Large intestine (tissue), 3 donors: ENCODE measurements around the gene KIF26B. TPM values are rescaled to one million over a fixed set of nuclear protein-coding genes. Genes with fewer than 3 reads are reported as not detected.

Source experiments
- DNase-seq, 2 donors: peaks; one replicate each; pipeline versions ENCODE4 v3.0.0 to v3.0.0-alpha.2; 2013
- H3K27ac ChIP-seq: one replicate; pipeline ENCODE4 v1.5.1; 2013; ENCODE audit warnings: low read length
- H3K27me3 ChIP-seq: 2 replicates; pipeline ENCODE4 v1.6.1; 2013; ENCODE audit warnings: low read length; ENCODE audit not compliant: control insufficient read depth, insufficient read depth
- H3K36me3 ChIP-seq: 2 replicates; pipeline ENCODE4 v1.6.1; 2013; ENCODE audit warnings: low read length; ENCODE audit not compliant: control insufficient read depth, insufficient read depth
- H3K4me1 ChIP-seq: one replicate; pipeline ENCODE4 v1.6.1; 2013; ENCODE audit warnings: low read length; ENCODE audit not compliant: control insufficient read depth, insufficient read depth
- H3K4me3 ChIP-seq: one replicate; pipeline ENCODE4 v1.5.1; 2013; ENCODE audit warnings: low read length
- H3K9me3 ChIP-seq: one replicate; pipeline ENCODE4 v1.6.1; 2013; ENCODE audit warnings: mild to moderate bottlenecking, low read depth, low read length, moderate library complexity; ENCODE audit not compliant: control insufficient read depth
- WGBS: methylation state at CpG from one replicate; pipeline ENCODE4 v1.1.5; 2013; ENCODE audit warnings: low lambda C conversion rate; ENCODE audit not compliant: insufficient coverage; 5-methylcytosine and 5-hydroxymethylcytosine counted together
- polyA plus RNA-seq: library from polyadenylated mRNA; unstranded; fragments of 120-200 nt; gene quantifications from one replicate; pipeline ENCODE4 v1.2.1, GENCODE V29; 2013

KIF26B gene
- polyA plus RNA-seq, 1 donor: 3.9 TPM

GRCh38 chr1:245292553-245292952, 137.8 kb downstream of the KIF26B start:
- H3K9me3 ChIP-seq: no peaks in the 10 kb centered on the region
- no peaks in the 10 kb centered on the region for H3K36me3 ChIP-seq
- no CpG with 5 or more reads among the region's 6 CpGs for WGBS
- no peak overlapping the region for H3K27ac ChIP-seq
- H3K4me3 ChIP-seq: no peak overlapping the region
- DNase-seq: no peak
- no peaks in the 10 kb centered on the region for H3K27me3 ChIP-seq
- no peaks in the 10 kb centered on the region for H3K4me1 ChIP-seq

DNA sequence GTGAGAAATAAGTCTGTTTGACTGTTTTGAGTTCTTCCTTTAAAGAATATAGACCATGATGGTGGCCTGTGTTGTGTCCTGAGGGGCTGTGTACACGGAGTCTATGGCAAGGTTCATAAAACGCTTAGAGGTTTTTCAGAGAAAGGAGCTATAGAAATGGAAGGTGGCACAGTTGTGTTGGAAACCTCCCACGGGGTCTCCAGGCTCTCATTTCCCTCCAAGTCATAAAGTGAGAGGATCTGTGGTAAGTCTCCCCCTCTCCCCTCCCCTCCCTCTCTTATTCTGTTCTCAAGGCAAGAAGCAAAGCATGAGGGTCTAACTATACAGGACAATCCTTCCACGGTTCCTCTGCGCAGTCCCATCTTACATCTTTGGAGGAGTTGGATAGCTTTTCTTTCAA, 139.2 kb downstream of the KIF26B start:
- no peaks in the 10 kb centered on the region for H3K4me1 ChIP-seq
- H3K27ac ChIP-seq: no peak overlapping the region
- no CpG with 5 or more reads among the region's 5 CpGs for WGBS
- H3K36me3 ChIP-seq: no peaks in the 10 kb centered on the region
- H3K4me3 ChIP-seq: no peak overlapping the region
- H3K9me3 ChIP-seq: no peaks in the 10 kb centered on the region
- DNase-seq: no peak
- no peaks in the 10 kb centered on the region for H3K27me3 ChIP-seq

DNA sequence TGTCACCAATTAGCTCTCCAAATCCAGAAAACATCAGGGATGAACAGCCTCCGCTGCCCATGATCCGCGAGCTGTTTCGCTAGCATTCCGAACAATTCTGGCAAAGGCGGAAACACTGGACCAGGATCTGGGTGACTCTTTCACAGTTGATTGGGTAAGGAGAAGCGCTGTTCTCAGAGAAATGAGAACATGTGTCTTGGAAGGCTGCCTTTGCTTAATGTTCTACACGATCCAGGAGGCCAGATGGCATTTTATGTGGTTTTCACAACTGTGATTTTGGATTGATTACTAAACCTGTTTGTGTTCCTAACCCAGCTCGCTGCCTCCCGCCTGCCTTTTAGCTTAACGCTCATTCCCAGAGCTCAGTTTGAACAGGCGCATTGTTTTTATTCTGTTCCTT, 144.0 kb downstream of the KIF26B start:
- no peak overlapping the region for H3K4me3 ChIP-seq
- 87% methylated on average over 3 of the region's 12 CpGs for WGBS
- no peaks in the 10 kb centered on the region for H3K36me3 ChIP-seq
- H3K27ac ChIP-seq: no peak overlapping the region
- H3K9me3 ChIP-seq: no peaks in the 10 kb centered on the region
- no peaks in the 10 kb centered on the region for H3K4me1 ChIP-seq
- DNase-seq: no peak
- no peaks in the 10 kb centered on the region for H3K27me3 ChIP-seq

- Histone ChIP-seq H3K4me3 (no peak overlapping the region), H3K4me1 (no peaks in the 10 kb centered on the region), H3K27ac (no peak overlapping the region), H3K36me3 (no peaks in the 10 kb centered on the region), H3K27me3 (no peaks in the 10 kb centered on the region), H3K9me3 (no peaks in the 10 kb centered on the region)
- WGBS: no CpG with 5 or more reads among the region's 10 CpGs
- no peak for DNase-seq
These were observed 146.4 kb downstream of the KIF26B start for GRCh38 chr1:245301162-245301580.

GRCh38 chr1:245301921-245302320, 147.1 kb downstream of the KIF26B start:
- WGBS: 100% methylated on average over 1 of the region's 4 CpGs
- Histone ChIP-seq H3K27me3 (no peaks in the 10 kb centered on the region), H3K9me3 (no peaks in the 10 kb centered on the region), H3K4me3 (no peak overlapping the region), H3K27ac (no peak overlapping the region), H3K4me1 (no peaks in the 10 kb centered on the region), H3K36me3 (no peaks in the 10 kb centered on the region)
- no peak for DNase-seq

DNA sequence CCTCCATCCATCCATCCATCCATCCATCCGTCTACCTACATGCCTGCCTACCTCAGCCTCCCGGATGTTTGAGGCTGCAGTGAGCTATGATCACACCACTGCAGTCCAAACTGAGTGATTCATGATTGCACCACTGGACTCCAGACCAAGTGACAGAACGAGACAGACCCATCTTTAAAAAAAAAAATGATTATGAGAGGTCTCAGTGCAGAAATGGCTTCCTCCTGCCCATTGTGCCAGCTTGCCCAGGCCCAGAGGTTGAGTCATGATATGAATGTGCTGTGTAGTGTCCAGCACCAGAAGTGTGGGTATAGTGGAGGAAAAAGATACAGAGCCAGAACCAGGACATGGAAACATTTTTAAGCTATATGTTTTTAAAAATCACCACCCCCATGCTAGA, 149.9 kb downstream of the KIF26B start:
- no peaks in the 10 kb centered on the region for H3K9me3 ChIP-seq
- H3K4me3 ChIP-seq: no peak overlapping the region
- H3K27ac ChIP-seq: no peak overlapping the region
- DNase-seq: no peak
- H3K36me3 ChIP-seq: no peaks in the 10 kb centered on the region
- H3K27me3 ChIP-seq: no peaks in the 10 kb centered on the region
- no peaks in the 10 kb centered on the region for H3K4me1 ChIP-seq
- WGBS: no CpG with 5 or more reads among the region's 3 CpGs

- no peaks in the 10 kb centered on the region for H3K36me3 ChIP-seq
- no peaks in the 10 kb centered on the region for H3K4me1 ChIP-seq
- 100% methylated on average over 1 of the region's 1 CpG for WGBS
- no peak overlapping the region for H3K27ac ChIP-seq
- H3K4me3 ChIP-seq: no peak overlapping the region
- H3K9me3 ChIP-seq: no peaks in the 10 kb centered on the region
- DNase-seq: no peak
- H3K27me3 ChIP-seq: no peaks in the 10 kb centered on the region
These were observed 151.2 kb downstream of the KIF26B start for GRCh38 chr1:245306020-245306419.

DNA sequence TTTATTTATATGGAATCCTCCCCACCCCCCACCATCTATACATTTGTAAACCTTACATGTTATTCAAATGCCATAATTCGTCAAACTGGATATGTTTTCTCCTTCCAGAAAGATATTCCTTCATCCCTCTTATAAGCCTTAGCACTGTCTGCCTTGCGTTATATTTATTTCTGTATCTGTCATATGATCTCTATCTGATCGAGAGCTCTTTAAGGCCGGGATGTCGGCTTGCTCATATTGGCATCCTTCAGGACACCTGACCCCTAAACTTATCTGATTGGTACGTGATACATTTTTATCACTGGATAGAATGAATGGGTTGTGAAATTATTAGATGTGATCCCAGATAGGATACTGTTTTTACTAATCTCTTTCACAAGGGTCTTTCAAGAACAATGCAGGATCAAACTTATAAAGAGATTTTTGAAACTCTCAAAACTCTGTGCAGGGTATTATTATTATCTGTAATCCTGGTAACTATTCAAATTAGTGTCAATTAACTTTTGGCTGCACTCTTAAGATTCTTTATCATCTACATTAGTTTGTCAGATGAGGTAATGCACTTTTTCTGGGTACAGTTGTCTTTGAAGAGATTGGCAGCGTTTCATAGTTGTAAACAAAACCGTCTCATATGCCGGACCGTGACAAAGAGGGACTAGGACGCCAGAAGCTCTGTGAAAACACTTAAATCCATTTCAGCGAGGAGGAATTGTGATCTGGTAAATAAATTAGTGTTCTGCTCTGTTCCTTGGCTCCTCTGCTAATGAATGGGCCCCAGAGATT, 152.0 kb downstream of the KIF26B start:
- WGBS: 90% methylated on average over 1 of the region's 12 CpGs
- Histone ChIP-seq H3K36me3 (no peaks in the 10 kb centered on the region), H3K9me3 (no peaks in the 10 kb centered on the region), H3K27me3 (no peaks in the 10 kb centered on the region), H3K27ac (no peak overlapping the region), H3K4me3 (no peak overlapping the region), H3K4me1 (no peaks in the 10 kb centered on the region)
- DNase-seq: no peak

DNA sequence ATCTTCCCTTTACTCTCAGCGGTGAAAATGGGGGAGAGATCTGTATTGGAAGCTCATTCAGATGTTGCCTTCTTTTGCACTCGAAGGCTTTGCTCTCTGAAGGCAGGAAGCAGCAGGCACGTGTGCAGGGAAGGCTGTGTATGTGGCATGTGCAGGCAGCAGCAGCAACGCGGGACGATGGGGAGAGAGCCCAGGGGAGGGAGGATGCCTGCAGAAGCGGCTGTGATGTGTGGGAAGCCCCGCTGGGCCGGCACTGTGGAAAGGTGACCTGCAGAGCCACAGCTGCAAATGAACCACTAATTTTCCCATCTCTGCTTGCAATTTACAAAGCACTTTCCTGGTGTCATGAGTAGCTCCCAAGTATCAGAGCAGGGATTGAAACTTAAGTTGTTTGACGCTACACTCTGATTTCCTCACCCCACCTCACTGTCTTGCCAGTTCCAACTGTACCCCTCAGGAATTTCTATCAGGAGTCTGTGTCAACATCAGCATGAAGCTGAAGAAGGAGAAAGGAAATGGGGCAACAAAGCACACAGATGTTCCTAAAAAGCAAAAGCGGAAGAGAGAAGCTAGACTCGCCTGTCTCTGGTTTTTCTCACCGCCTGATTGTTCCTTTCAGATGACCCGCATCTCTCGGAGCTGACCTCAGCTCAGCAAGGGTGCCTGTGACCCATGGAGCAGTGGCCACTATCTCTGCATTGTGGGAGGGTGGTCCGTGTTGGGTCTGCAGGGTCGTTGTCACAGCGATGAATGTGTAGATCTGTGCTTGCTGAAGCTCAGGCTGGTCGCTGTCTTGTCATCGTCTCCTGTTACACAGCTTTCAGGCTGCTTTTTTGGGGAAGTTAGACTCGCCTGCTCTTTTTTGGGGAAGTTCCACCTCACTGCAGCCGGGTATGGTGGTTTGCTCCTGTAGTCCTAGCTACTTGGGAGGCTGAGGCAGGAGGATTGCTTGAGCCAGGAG, 156.1 kb downstream of the KIF26B start:
- no peaks in the 10 kb centered on the region for H3K4me1 ChIP-seq
- H3K4me3 ChIP-seq: no peak overlapping the region
- DNase-seq: no peak
- no CpG with 5 or more reads among the region's 22 CpGs for WGBS
- no peak overlapping the region for H3K27ac ChIP-seq
- no peaks in the 10 kb centered on the region for H3K27me3 ChIP-seq
- H3K9me3 ChIP-seq: no peaks in the 10 kb centered on the region
- H3K36me3 ChIP-seq: no peaks in the 10 kb centered on the region

DNA sequence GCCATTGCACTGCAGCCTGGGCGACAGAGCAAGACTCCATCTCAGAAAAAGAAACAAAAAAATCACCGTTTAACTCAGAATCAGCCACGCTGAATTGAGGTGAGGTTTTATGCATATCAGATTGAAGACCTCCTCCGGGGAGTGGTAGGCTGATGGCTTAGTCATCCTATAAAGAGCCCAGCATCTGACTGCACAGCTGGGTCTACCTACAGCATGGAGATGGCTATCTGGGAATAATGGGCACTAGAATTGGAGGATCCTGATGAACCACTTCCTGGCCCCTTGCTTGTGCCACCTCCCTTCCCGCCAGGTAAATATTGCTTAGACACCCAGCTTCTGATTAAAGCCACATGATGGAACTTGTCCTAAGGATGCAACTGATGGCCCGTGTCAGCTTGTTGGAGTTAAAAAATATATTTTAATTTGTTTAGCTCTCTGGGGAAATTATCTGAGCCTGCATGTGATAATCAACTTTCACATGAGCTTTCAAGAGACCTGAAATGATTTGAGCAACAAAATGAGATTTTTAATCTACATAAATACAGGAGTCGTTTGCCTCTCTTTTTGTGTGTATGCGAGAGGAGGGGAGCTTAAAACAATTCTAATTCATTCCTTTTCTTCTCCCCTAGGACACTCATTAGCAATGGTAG, 157.2 kb downstream of the KIF26B start:
- WGBS: 80% methylated on average over 1 of the region's 8 CpGs
- no peak overlapping the region for H3K27ac ChIP-seq
- H3K36me3 ChIP-seq: no peaks in the 10 kb centered on the region

More for the DNA sequence above, 157.2 kb downstream of the KIF26B start:
- Histone ChIP-seq H3K27me3 (no peaks in the 10 kb centered on the region), H3K4me1 (no peaks in the 10 kb centered on the region), H3K9me3 (no peaks in the 10 kb centered on the region), H3K4me3 (no peak overlapping the region)
- DNase-seq: no peak
